Activated CD8-positive, alpha-beta memory T cell treated with anti-CD3 and anti-CD28 coated beads, Interleukin-2, amount 10 ng/mL, durations not matched to agents 7 days and 5 days (primary cell): Measurements from ENCODE around the gene KCNN3. TPM values are rescaled to one million over a fixed set of nuclear protein-coding genes. Genes with fewer than 3 reads are reported as not detected.
"Not testable (repeated sequence)": the region's sequence is repeated elsewhere in the genome, so short reads cannot be mapped to it uniquely, and the experiment has no call there.

ENCODE experiments used
- ATAC-seq: fragments of 150-1000 bp; cut with Tn5 transposase; one replicate; pipeline ENCODE4 v1.10.0; 2021; ENCODE audit warnings: moderate library complexity
- CTCF ChIA-PET: fragments of 350-600 bp; sonication (Branson Sonifier 250); formaldehyde crosslinking; loops from one replicate; lab custom pipeline; 2021; ENCODE audit warnings: antibody characterized with exemption; lab: Charles Lee
- DNase-seq: peaks from one replicate; pipeline ENCODE4 v3.0.0-alpha.2; 2020
- H3K27ac Mint-ChIP-seq: one replicate; pipeline ENCODE4 v1.8.0; 2021; ENCODE audit warnings: mild to moderate bottlenecking, mixed read lengths
- H3K27me3 Mint-ChIP-seq: one replicate; pipeline ENCODE4 v1.8.0; 2021; ENCODE audit warnings: mixed read lengths
- H3K36me3 Mint-ChIP-seq: one replicate; pipeline ENCODE4 v1.8.0; 2021; ENCODE audit warnings: mild to moderate bottlenecking, mixed read lengths
- H3K4me1 Mint-ChIP-seq: one replicate; pipeline ENCODE4 v1.8.0; 2021; ENCODE audit warnings: mixed read lengths
- H3K4me3 Mint-ChIP-seq: one replicate; pipeline ENCODE4 v1.8.0; 2021; ENCODE audit warnings: mild to moderate bottlenecking, moderate library complexity, mixed read lengths
- H3K9me3 Mint-ChIP-seq: one replicate; pipeline ENCODE4 v1.8.0; 2022; ENCODE audit warnings: low read depth, mixed read lengths
- total RNA-seq, 2 experiments: library from RNA; stranded (reverse); gene quantifications; one replicate each; pipeline ENCODE4 v1.2.3, GENCODE V29; 2021

KCNN3 gene
- under 1 TPM in 1 of 2 experiments, not detected in 1; 0.02 TPM for total RNA-seq

GRCh38 chr1:154870115-154870571, at the start of gene KCNN3:
TSS of gene KCNN3 (minus strand) at chr1:154870281. CDS start at chr1:154869964, 317 bp downstream.
- H3K27me3 Mint-ChIP-seq = peaks cover 68% of the 10 kb centered on the region
- H3K4me1 Mint-ChIP-seq = peaks cover 31% of the 10 kb centered on the region
- H3K4me3 Mint-ChIP-seq = no peak within 1 kb of the TSS
- DNase-seq (peak; percentile 81), ATAC-seq (peak; percentile 95)
- no peaks in the 10 kb centered on the region for H3K36me3 Mint-ChIP-seq
- no peaks in the 10 kb centered on the region for H3K9me3 Mint-ChIP-seq
- no peak within 1 kb of the TSS for H3K27ac Mint-ChIP-seq
- CTCF ChIA-PET = interaction anchor here (1.3 to 2.9 kb wide), 3 partner anchors 9 to 310 kb away, joined by 6 to 9 read pairs (median 7); no protein-coding TSS in a partner anchor

GRCh38 chr1:154913273-154913672, 43.2 kb upstream of the KCNN3 start:
- H3K27me3 Mint-ChIP-seq = no peaks in the 10 kb centered on the region
- H3K36me3 Mint-ChIP-seq = peaks cover 12% of the 10 kb centered on the region
- no peak overlapping the region for H3K27ac Mint-ChIP-seq
- H3K9me3 Mint-ChIP-seq = no peaks in the 10 kb centered on the region
- no peak overlapping the region for H3K4me3 Mint-ChIP-seq
- no peak for ATAC-seq
- no peaks in the 10 kb centered on the region for H3K4me1 Mint-ChIP-seq
- no peak for DNase-seq
- CTCF ChIA-PET = interaction anchor here (1.8 kb wide), 1 partner anchor 35 kb away, joined by 6 read pairs; no protein-coding TSS in a partner anchor

- ATAC-seq = no peak
- H3K27ac Mint-ChIP-seq = no peak overlapping the region
- H3K4me1 Mint-ChIP-seq = no peaks in the 10 kb centered on the region
- H3K9me3 Mint-ChIP-seq = no peaks in the 10 kb centered on the region
- no peak overlapping the region for H3K4me3 Mint-ChIP-seq
- CTCF ChIA-PET = interaction anchor here (1.8 kb wide), 1 partner anchor 34 kb away, joined by 6 read pairs; no protein-coding TSS in a partner anchor
- peaks cover 12% of the 10 kb centered on the region for H3K36me3 Mint-ChIP-seq
- DNase-seq = no peak
- H3K27me3 Mint-ChIP-seq = peaks cover 1% of the 10 kb centered on the region
Measured at GRCh38 chr1:154912755-154913154, 42.7 kb upstream of the KCNN3 start.

GRCh38 chr1:154911691-154912550, 41.8 kb upstream of the KCNN3 start:
- DNase-seq (no peak), ATAC-seq (no peak)
- Mint-ChIP-seq H3K27ac (no peak overlapping the region), H3K27me3 (peaks cover 2% of the 10 kb centered on the region), H3K9me3 (no peaks in the 10 kb centered on the region), H3K4me1 (no peaks in the 10 kb centered on the region), H3K4me3 (no peak overlapping the region), H3K36me3 (peaks cover 8% of the 10 kb centered on the region)
- CTCF ChIA-PET = interaction anchor here (1.2 to 1.8 kb wide), 2 partner anchors 25 to 33 kb away, joined by 3 to 6 read pairs; partner anchors contain the start of gene PMVK

- peaks cover 2% of the 10 kb centered on the region for H3K27me3 Mint-ChIP-seq
- no peaks in the 10 kb centered on the region for H3K9me3 Mint-ChIP-seq
- CTCF ChIA-PET = interaction anchor here (1.2 kb wide), 1 partner anchor 26 kb away, joined by 3 read pairs; the partner anchor contains the start of gene PMVK
- no peak for ATAC-seq
- no peak for DNase-seq
- no peak overlapping the region for H3K4me3 Mint-ChIP-seq
- no peaks in the 10 kb centered on the region for H3K4me1 Mint-ChIP-seq
- peaks cover 3% of the 10 kb centered on the region for H3K36me3 Mint-ChIP-seq
- H3K27ac Mint-ChIP-seq = no peak overlapping the region
Measured at GRCh38 chr1:154910851-154911250, 40.8 kb upstream of the KCNN3 start.

- ATAC-seq = no peak
- no peak overlapping the region for H3K4me3 Mint-ChIP-seq
- no peak for DNase-seq
- H3K36me3 Mint-ChIP-seq = no peaks in the 10 kb centered on the region
- H3K27me3 Mint-ChIP-seq = peaks cover 2% of the 10 kb centered on the region
- H3K4me1 Mint-ChIP-seq = no peaks in the 10 kb centered on the region
- CTCF ChIA-PET = no interaction called here
- H3K27ac Mint-ChIP-seq = no peak overlapping the region
- no peaks in the 10 kb centered on the region for H3K9me3 Mint-ChIP-seq
Measured at GRCh38 chr1:154908937-154909336, 38.9 kb upstream of the KCNN3 start.

- not testable (repeated sequence) for H3K4me3 Mint-ChIP-seq, H3K27ac Mint-ChIP-seq
- CTCF ChIA-PET = interaction anchor here (0.6 kb wide), 1 partner anchor 111 kb away, joined by 3 read pairs; no protein-coding TSS in a partner anchor
Measured at GRCh38 chr1:154908129-154908528, 38.0 kb upstream of the KCNN3 start.

GRCh38 chr1:154906621-154907081, 36.6 kb upstream of the KCNN3 start:
- no peaks in the 10 kb centered on the region for H3K4me1 Mint-ChIP-seq
- H3K27ac Mint-ChIP-seq = no peak overlapping the region
- H3K9me3 Mint-ChIP-seq = no peaks in the 10 kb centered on the region
- H3K27me3 Mint-ChIP-seq = peaks cover 2% of the 10 kb centered on the region
- no peaks in the 10 kb centered on the region for H3K36me3 Mint-ChIP-seq
- CTCF ChIA-PET = interaction anchor here (0.7 to 1.9 kb wide), 6 partner anchors 12 to 111 kb away, joined by 3 to 6 read pairs (median 4); partner anchors contain the start of gene PMVK
- no peak overlapping the region for H3K4me3 Mint-ChIP-seq
- ATAC-seq = no peak
- no peak for DNase-seq

More at GRCh38 chr1:154908129-154908528, 38.0 kb upstream of the KCNN3 start:
- not testable (repeated sequence) for H3K4me1 Mint-ChIP-seq, H3K27me3 Mint-ChIP-seq, H3K36me3 Mint-ChIP-seq, ATAC-seq, H3K9me3 Mint-ChIP-seq, DNase-seq

- CTCF ChIA-PET = interaction anchor here (0.6 to 1.1 kb wide), 2 partner anchors 182 to 238 kb away, joined by 3 to 4 read pairs; no protein-coding TSS in a partner anchor
- no peaks in the 10 kb centered on the region for H3K4me1 Mint-ChIP-seq
- no peaks in the 10 kb centered on the region for H3K36me3 Mint-ChIP-seq
Measured at GRCh38 chr1:154902938-154903566, 33.0 kb upstream of the KCNN3 start.

GRCh38 chr1:154901591-154901990, 31.5 kb upstream of the KCNN3 start:
- no peak overlapping the region for H3K27ac Mint-ChIP-seq
- CTCF ChIA-PET = no interaction called here
- DNase-seq = no peak
- H3K9me3 Mint-ChIP-seq = no peaks in the 10 kb centered on the region
- ATAC-seq = no peak
- H3K4me3 Mint-ChIP-seq = no peak overlapping the region
- H3K36me3 Mint-ChIP-seq = no peaks in the 10 kb centered on the region
- H3K4me1 Mint-ChIP-seq = no peaks in the 10 kb centered on the region
- peaks cover 3% of the 10 kb centered on the region for H3K27me3 Mint-ChIP-seq

More at GRCh38 chr1:154902938-154903566, 33.0 kb upstream of the KCNN3 start:
- Mint-ChIP-seq H3K9me3 (no peaks in the 10 kb centered on the region), H3K27me3 (peaks cover 2% of the 10 kb centered on the region), H3K27ac (no peak overlapping the region), H3K4me3 (no peak overlapping the region)
- ATAC-seq (no peak), DNase-seq (no peak)

GRCh38 chr1:154899041-154899440, 29.0 kb upstream of the KCNN3 start:
- Mint-ChIP-seq H3K4me1 (no peaks in the 10 kb centered on the region), H3K27me3 (peaks cover 6% of the 10 kb centered on the region), H3K36me3 (no peaks in the 10 kb centered on the region), H3K27ac (no peak overlapping the region), H3K9me3 (no peaks in the 10 kb centered on the region), H3K4me3 (no peak overlapping the region)
- no peak for DNase-seq
- no peak for ATAC-seq
- CTCF ChIA-PET = no interaction called here

GRCh38 chr1:154896771-154897286, 26.7 kb upstream of the KCNN3 start:
- Mint-ChIP-seq H3K36me3 (no peaks in the 10 kb centered on the region), H3K4me3 (no peak overlapping the region), H3K9me3 (no peaks in the 10 kb centered on the region), H3K27me3 (peaks cover 6% of the 10 kb centered on the region), H3K27ac (no peak overlapping the region), H3K4me1 (no peaks in the 10 kb centered on the region)
- CTCF ChIA-PET = no interaction called here
- no peak for DNase-seq
- no peak for ATAC-seq

GRCh38 chr1:154895798-154896197, 25.7 kb upstream of the KCNN3 start:
- H3K27me3 Mint-ChIP-seq = peaks cover 10% of the 10 kb centered on the region
- H3K9me3 Mint-ChIP-seq = no peaks in the 10 kb centered on the region
- CTCF ChIA-PET = interaction anchor here (0.6 to 1.3 kb wide), 2 partner anchors 9 to 226 kb away, joined by 3 to 5 read pairs; no protein-coding TSS in a partner anchor
- DNase-seq (no peak), ATAC-seq (no peak)
- H3K4me1 Mint-ChIP-seq = no peaks in the 10 kb centered on the region
- no peak overlapping the region for H3K27ac Mint-ChIP-seq
- H3K4me3 Mint-ChIP-seq = no peak overlapping the region
- H3K36me3 Mint-ChIP-seq = no peaks in the 10 kb centered on the region
